KMS-11 (cell line): ENCODE data around the gene ITGAV.

Source experiments
- H2AFZ ChIP-seq: fragments of 200-600 bp; sonication (generic); 2 replicates; pipeline ENCODE4 v1.6.1; 2016; ENCODE audit warnings: antibody characterized with exemption, mixed run types, low read depth
- H3K27ac ChIP-seq: fragments of 200-600 bp; sonication (generic); 2 replicates; pipeline ENCODE4 v1.6.1; 2016; ENCODE audit warnings: mild to moderate bottlenecking, mixed run types
- H3K27me3 ChIP-seq: fragments of 200-600 bp; sonication (generic); 2 replicates; pipeline ENCODE4 v1.6.1; 2017; ENCODE audit warnings: mild to moderate bottlenecking, low read depth, mixed run types, moderate library complexity; ENCODE audit not compliant: insufficient read depth
- H3K36me3 ChIP-seq: fragments of 200-600 bp; sonication (generic); 2 replicates; pipeline ENCODE4 v1.6.1; 2017; ENCODE audit warnings: mild to moderate bottlenecking, mixed run types; ENCODE audit not compliant: insufficient read depth
- H3K4me1 ChIP-seq: fragments of 200-600 bp; sonication (generic); 2 replicates; pipeline ENCODE4 v1.6.1; 2016; ENCODE audit warnings: mild to moderate bottlenecking, low read depth, mixed run types; ENCODE audit not compliant: poor library complexity, severe bottlenecking
- H3K4me2 ChIP-seq: fragments of 200-600 bp; sonication (generic); 2 replicates; pipeline ENCODE4 v1.7.0; 2016; ENCODE audit warnings: mild to moderate bottlenecking, mixed run types
- H3K4me3 ChIP-seq: fragments of 200-600 bp; sonication (generic); IDR thresholded peaks from 2 replicates; pipeline ENCODE4 v1.6.1; 2017; ENCODE audit warnings: low read depth, low read length, mixed read lengths; ENCODE audit not compliant: insufficient read depth
- H3K79me2 ChIP-seq: fragments of 200-600 bp; sonication (generic); 2 replicates; pipeline ENCODE4 v1.6.1; 2016; ENCODE audit warnings: low read depth, mixed run types; ENCODE audit not compliant: insufficient read depth
- H3K9ac ChIP-seq: fragments of 200-600 bp; sonication (generic); 2 replicates; pipeline ENCODE4 v1.6.1; 2016; ENCODE audit warnings: mild to moderate bottlenecking, mixed run types
- H4K20me1 ChIP-seq: fragments of 200-600 bp; sonication (generic); 2 replicates; pipeline ENCODE4 v1.6.1; 2016; ENCODE audit warnings: mild to moderate bottlenecking, mixed run types; ENCODE audit not compliant: insufficient read depth
- CTCF ChIP-seq: fragments of 200-600 bp; sonication (generic); conservative IDR thresholded peaks from 2 replicates; pipeline ENCODE4 v1.6.1; 2017; ENCODE audit warnings: low read depth, mild to moderate bottlenecking, antibody characterized with exemption, low read length, moderate library complexity, mixed read lengths

The ITGAV gene

GRCh38 chr2:186702501-186702900 is 112.6 kb downstream of the ITGAV start:
- H3K27me3 ChIP-seq = no peaks in the 10 kb centered on the region

GRCh38 chr2:186704897-186705296 is 115.0 kb downstream of the ITGAV start:
- no peaks in the 10 kb centered on the region for H3K36me3 ChIP-seq
- H3K4me2 ChIP-seq = no peak overlapping the region
- no peak for TF ChIP-seq CTCF
- H3K4me3 ChIP-seq = no peak overlapping the region
- H3K27me3 ChIP-seq = no peaks in the 10 kb centered on the region
- no peaks in the 10 kb centered on the region for H3K4me1 ChIP-seq
- H3K79me2 ChIP-seq = no peaks in the 10 kb centered on the region
- no peak overlapping the region for H3K27ac ChIP-seq
- no peak overlapping the region for H3K9ac ChIP-seq
- H2AFZ ChIP-seq = no peak overlapping the region
- no peaks in the 10 kb centered on the region for H4K20me1 ChIP-seq

More at GRCh38 chr2:186702501-186702900, 112.6 kb downstream of the ITGAV start:
- Histone ChIP-seq H3K36me3 (no peaks in the 10 kb centered on the region), H4K20me1 (no peaks in the 10 kb centered on the region), H3K4me1 (no peaks in the 10 kb centered on the region), H3K4me3 (no peak overlapping the region), H3K27ac (no peak overlapping the region), H3K9ac (no peak overlapping the region), H2AFZ (no peak overlapping the region), H3K4me2 (no peak overlapping the region), H3K79me2 (no peaks in the 10 kb centered on the region)
- no peak for TF ChIP-seq CTCF

GRCh38 chr2:186709529-186710450 is 119.9 kb downstream of the ITGAV start:
- H4K20me1 ChIP-seq = no peaks in the 10 kb centered on the region
- no peaks in the 10 kb centered on the region for H3K36me3 ChIP-seq
- H2AFZ ChIP-seq = no peak overlapping the region
- H3K4me3 ChIP-seq = no peak overlapping the region
- H3K27me3 ChIP-seq = no peaks in the 10 kb centered on the region
- no peaks in the 10 kb centered on the region for H3K79me2 ChIP-seq
- no peak overlapping the region for H3K27ac ChIP-seq
- TF ChIP-seq CTCF = no peak
- no peaks in the 10 kb centered on the region for H3K4me1 ChIP-seq
- no peak overlapping the region for H3K9ac ChIP-seq
- no peak overlapping the region for H3K4me2 ChIP-seq

- Histone ChIP-seq H4K20me1 (no peaks in the 10 kb centered on the region), H3K79me2 (no peaks in the 10 kb centered on the region), H2AFZ (no peak overlapping the region), H3K4me1 (no peaks in the 10 kb centered on the region), H3K27me3 (no peaks in the 10 kb centered on the region), H3K9ac (no peak overlapping the region), H3K4me2 (no peak overlapping the region), H3K27ac (no peak overlapping the region), H3K4me3 (no peak overlapping the region), H3K36me3 (no peaks in the 10 kb centered on the region)
- TF ChIP-seq CTCF = no peak
These were observed 123.8 kb downstream of the ITGAV start for GRCh38 chr2:186713691-186714090.
